ENCODE results near the gene SUMO4.

GRCh38 chr6:149393002-149393679 is 6.9 kb upstream of the SUMO4 start:
- TF ChIP-seq CTCF (IDR thresholded peaks at IDR 0.05) (no peak), ZFX (IDR thresholded peaks at IDR 0.05; ENCODE audit: borderline replicate concordance) (no peak)

All from 22Rv1 (cell line).